Measurements from ENCODE around the gene FBXO15. TPM values are rescaled to one million over a fixed set of nuclear protein-coding genes. Genes with fewer than 3 reads are reported as not detected.

FBXO15 gene
- total RNA-seq, 1 experiment from 2014 or later: not detected

Other genes with a start within 250 kb of the FBXO15 start
- gene TIMM21, start 689 bp upstream of the FBXO15 start, total RNA-seq (2014; rRNA removed; shearing (Covaris generic)): 41.9 and 44.6 TPM in 2 replicates
- gene CYB5A, start 144.1 kb upstream of the FBXO15 start, total RNA-seq (2014; rRNA removed; shearing (Covaris generic)): not detected in 2 replicates
- not detected in 2 replicates for gene C18orf63, start 168.0 kb upstream of the FBXO15 start, total RNA-seq (2014; rRNA removed; shearing (Covaris generic))

All from G401 (cell line).